ENCODE results near the gene PTPDC1.
"Not testable (repeated sequence)": the region's sequence is repeated elsewhere in the genome, so short reads cannot be mapped to it uniquely, and the experiment has no call there.

Gene PTPDC1

DNA sequence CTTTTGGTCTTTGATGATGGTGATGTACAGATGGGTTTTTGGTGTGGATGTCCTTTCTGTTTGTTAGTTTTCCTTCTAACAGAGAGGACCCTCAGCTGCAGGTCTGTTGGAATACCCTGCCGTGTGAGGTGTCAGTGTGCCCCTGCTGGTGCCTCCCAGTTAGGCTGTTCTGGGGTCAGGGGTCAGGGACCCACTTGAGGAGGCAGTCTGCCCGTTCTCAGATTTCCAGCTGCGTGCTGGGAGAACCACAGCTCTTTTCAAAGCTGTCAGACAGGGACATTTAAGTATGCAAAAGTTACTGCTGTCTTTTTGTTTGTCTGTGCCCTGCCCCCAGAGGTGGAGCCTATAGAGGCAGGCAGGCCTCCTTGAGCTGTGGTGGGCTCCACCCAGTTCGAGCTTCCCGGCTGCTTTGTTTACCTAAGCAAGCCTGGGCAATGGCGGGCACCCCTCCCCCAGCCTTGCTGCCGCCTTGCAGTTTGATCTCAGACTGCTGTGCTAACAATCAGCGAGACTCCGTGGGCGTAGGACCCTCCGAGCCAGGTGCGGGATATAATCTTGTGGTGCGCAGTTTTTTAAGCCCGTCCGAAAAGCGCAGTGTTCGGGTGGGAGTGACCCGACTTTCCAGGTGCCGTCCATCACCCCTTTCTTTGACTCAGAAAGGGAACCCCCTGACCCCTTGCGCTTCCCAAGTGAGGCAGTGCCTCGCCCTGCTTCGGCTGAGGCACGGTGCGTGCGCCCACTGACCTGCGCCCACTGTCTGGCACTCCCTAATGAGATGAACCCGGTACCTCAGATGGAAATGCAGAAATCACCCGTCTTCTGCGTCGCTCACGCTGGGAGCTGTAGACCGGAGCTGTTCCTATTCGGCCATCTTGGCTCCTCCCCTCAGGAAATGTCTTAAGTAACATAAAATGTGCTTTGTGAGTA lies 10.2 kb downstream of the PTPDC1 start:
- not testable (repeated sequence) for DNase-seq (ENCODE audit: low read depth in 4 of 4, low spot score in 1 of 4)

DNA sequence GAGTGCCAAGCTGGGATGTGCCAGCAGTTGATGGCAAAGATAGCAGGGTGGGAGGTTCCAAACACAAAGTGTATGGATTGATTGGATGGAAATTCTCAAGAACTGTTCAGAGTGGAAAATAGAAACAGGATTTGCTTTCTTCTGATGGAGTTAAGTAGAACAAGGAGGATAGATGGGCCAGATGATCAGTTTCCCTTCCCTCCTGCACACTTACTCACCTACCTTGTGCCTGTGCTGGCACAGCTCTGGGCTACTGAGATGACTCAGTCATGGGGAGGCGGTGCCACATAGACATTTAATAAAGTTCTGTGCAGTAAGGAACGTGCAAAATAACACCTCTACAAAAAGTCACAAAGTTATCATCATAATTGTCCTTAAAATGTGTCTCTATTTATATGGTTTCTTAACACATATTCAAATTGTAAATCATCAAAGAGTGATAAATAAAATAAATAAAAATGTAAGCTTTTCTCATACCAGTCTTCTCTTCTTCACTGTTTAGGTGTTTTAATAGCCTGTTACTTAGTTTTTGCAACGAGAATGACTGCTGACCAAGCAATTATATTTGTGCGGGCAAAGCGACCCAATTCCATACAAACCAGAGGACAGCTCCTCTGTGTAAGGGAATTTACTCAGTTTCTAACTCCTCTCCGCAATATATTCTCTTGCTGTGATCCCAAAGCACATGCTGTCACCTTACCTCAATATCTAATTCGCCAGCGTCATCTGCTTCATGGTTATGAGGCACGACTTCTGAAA lies 12.7 kb downstream of the PTPDC1 start:
- DNase-seq (ENCODE audit: low read depth in 4 of 4, low spot score in 1 of 4), result no peak

- no peak for DNase-seq (ENCODE audit: low read depth in 4 of 4, low spot score in 1 of 4)
Measured at GRCh38 chr9:94097788-94098414, 13.6 kb downstream of the PTPDC1 start.

- no peak for DNase-seq (ENCODE audit: low read depth in 4 of 4, low spot score in 1 of 4)
Measured at GRCh38 chr9:94100152-94100879, 16.1 kb downstream of the PTPDC1 start.

DNA sequence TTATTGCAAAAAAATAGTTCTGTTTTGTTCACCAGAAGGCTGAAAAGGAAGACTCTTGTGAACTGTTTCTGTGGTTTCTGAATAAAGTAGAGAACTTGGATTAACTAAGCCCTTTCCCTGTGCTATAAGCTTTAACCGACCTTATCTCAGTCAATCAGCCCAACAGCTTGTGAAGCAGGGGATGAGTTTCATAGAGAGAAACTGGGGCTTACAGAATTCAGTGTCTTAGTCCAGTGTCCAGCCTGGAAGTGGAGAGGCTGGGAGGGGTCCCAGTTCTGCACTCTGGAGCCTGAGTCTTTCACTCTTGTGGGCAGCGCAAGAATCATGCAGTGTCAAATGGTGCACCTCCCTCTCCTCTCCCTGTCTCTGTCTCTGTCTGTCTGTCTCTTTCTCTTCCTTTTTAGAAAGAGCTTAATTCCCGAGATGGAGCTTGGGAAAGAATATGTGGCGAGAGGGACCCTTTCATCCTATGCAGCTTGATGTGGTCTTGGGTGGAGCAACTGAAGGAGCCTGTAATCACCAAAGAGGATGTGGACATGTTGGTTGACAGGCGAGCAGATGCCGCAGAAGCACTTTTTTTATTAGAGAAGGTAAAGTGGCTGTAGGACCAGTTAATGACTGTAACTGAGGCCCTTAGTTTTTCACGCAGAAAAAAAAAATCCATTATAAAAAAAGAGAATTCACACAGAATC lies 17.0 kb downstream of the PTPDC1 start:
- DNase-seq (ENCODE audit: low read depth in 4 of 4, low spot score in 1 of 4), result no peak

GRCh38 chr9:94108584-94108983 lies 24.3 kb downstream of the PTPDC1 start:
- DNase-seq (ENCODE audit: low read depth in 4 of 4, low spot score in 1 of 4), result no peak

- no peak for DNase-seq (ENCODE audit: low read depth in 4 of 4, low spot score in 1 of 4)
Measured at GRCh38 chr9:94110821-94111252, 26.6 kb downstream of the PTPDC1 start.

DNA sequence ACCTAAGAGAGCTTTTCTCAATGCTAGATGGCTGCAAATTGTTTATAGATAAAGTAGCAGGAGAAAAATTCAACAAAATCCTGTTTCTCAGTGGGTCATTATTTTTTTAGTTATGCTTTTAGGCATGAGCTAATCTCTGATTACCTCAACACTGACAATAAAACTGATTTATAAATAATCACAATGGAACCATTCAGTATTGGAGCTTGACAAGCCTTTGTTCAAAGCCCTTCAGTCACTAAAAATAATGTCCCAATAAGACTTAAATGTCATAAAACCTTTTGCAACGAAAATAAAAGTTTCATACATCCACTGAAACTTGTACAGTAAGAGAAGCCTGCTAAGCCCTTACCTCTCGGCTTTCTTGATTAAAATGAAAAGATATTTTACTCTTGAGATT lies 27.2 kb downstream of the PTPDC1 start:
- no peak for DNase-seq (ENCODE audit: low read depth in 4 of 4, low spot score in 1 of 4)

DNA sequence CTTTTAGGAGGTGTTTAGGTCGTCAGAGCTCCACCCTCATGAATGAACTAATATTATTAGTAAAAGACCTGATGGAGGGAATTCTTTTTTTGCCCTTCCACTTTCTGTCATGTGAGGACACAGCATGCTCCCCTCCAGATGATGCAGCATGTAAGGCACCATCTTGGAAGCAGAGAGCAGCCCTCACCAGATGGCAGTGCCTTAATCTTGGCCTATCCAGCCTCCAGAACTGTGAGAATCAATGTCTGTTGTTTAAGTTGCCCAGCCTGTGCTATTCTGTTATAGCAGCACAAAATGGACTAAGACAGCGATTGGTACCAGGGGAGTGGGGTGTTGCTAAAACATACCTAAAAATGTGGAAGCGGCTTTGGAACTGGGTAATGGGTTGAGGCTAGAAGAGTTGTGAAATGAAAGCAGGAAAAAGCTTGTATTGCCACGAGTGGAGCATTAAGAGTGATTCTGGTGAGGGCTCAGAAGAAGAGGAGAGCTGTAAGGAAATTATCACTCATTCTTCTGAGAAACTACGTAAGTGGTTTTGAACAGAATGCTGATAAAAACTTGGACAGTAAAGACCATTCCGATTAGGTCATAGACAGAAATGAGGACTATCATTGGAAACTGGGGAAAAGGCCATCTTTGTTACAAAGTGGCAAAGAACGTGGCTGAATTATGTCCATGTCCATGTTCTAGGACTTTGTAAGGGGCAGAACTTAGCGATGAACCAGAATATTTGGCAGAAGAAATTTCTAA lies 28.6 kb downstream of the PTPDC1 start:
- DNase-seq (ENCODE audit: low read depth in 4 of 4, low spot score in 1 of 4), result no peak

- DNase-seq (ENCODE audit: low read depth in 4 of 4, low spot score in 1 of 4), result not testable (repeated sequence)
Measured at GRCh38 chr9:94120088-94120487, 35.8 kb downstream of the PTPDC1 start.

- DNase-seq (ENCODE audit: low read depth in 4 of 4, low spot score in 1 of 4), result no peak
Measured at GRCh38 chr9:94120854-94121376, 36.7 kb downstream of the PTPDC1 start.

- no peak for DNase-seq (ENCODE audit: low read depth in 4 of 4, low spot score in 1 of 4)
Measured at GRCh38 chr9:94126844-94127243, 42.6 kb downstream of the PTPDC1 start.

- no peak for DNase-seq (ENCODE audit: low read depth in 4 of 4, low spot score in 1 of 4)
Measured at GRCh38 chr9:94127806-94128205, 43.5 kb downstream of the PTPDC1 start.

- DNase-seq (ENCODE audit: low read depth in 4 of 4, low spot score in 1 of 4), result no peak
Measured at GRCh38 chr9:94128580-94128979, 44.3 kb downstream of the PTPDC1 start.

DNA sequence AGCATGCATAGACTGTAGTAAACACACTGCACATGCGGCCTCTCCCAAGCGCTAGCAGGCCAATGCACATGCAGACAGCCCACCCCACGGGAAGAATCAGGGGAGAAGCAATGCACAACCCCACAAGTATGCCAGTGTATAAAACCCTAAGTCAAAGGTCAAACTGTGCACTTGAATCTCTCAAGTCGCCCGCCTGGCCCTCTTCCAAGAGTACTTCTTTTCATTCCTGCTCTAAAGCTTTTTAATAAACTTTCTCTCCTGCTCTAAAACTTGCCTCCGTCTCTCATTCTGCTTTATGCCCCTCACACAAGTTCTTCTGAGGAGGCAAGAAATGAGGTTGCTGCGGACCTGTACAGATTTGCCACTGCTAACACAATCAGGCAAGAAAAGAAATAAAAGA lies 50.4 kb downstream of the PTPDC1 start:
- DNase-seq (ENCODE audit: low read depth in 4 of 4, low spot score in 1 of 4), result no peak

GRCh38 chr9:94135222-94135621 lies 51.0 kb downstream of the PTPDC1 start:
- DNase-seq (ENCODE audit: low read depth in 4 of 4, low spot score in 1 of 4), result no peak

GRCh38 chr9:94139672-94140417 lies 55.6 kb downstream of the PTPDC1 start:
- DNase-seq (ENCODE audit: low read depth in 4 of 4, low spot score in 1 of 4), result no peak

DNA sequence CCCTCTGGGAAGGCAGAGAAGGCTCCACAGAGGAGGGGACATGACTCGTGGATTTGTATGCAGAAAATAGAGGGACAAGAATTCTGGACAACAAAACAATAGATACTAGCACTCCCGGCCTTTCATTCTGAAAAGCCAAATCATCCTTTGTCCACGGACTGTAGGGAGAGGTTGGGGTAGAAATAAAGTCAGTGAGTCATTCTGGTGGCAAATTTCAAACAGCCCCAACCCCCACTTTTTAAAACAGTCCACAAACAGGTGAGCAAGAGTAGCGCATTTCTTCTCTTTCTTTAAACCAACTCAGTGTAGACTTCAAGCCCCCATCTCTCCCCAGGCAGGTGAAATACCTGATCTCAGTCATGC lies 56.1 kb downstream of the PTPDC1 start:
- no peak for DNase-seq (ENCODE audit: low read depth in 4 of 4, low spot score in 1 of 4)
